ENCODE results near the gene PAQR8.
A peak's percentile ranks its signal among the peaks of the same experiment; 100 is the strongest.
"Not testable (repeated sequence)": the region's sequence is repeated elsewhere in the genome, so short reads cannot be mapped to it uniquely, and the experiment has no call there.

PAQR8 gene

DNA sequence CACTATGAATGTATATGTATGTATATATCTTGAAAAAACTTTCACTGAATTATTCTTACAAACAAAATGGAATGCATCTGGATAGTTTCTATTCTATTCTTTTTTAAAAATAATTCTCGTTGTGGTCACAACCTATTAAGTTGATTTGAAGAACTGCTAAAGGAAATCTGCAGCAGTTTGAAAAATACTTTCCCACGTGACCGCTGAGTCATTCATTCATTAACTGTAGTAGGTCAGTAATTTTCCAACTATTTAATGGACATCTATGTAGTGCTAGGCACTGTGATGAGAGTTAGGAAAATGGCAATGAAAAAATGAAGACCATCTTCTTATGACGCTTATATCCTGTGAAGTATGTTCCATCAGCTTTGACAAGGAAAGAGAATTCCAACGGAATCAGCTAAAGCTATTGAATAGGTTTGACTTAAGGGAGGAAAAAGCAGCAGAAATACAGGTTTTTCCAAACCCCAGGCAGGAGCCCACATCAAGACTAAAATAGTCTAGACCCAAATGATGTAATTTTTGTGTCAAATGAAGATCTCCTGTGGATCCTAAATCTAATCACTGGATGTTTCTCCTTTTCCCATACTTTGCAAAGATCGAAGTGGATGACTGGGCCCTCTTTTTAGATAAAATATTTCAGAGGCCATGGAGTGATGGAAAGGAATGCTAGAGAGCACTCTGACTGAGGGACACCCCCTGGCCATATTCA, 54.1 kb downstream of the PAQR8 start:
- no peak for DNase-seq

DNA sequence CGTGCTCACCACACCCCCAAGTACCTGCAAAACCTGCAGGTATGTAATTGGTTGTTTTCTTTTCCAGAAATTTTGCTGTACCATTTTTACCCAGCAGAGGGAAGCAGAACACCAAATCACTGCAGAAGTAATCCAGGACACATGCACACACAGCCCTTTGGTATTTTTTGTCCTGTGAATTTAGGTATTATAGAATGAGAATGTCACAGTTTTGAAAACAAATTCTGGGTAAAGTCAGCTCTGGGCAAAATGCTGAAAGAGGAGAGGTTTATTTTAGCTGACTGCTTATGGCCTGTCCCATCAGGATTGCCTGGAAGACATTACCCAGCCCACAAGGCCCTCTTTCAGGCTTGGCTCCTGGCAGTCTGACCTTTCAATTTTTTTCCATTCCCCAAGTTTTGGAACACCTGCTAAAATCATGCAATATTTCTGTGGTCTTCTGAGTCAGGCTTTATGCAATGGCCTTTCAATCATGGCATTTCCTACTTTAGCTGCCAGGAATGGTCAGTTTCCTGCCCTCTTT, 54.7 kb downstream of the PAQR8 start:
- DNase-seq: peak; percentile 38

- DNase-seq: no peak
These were observed 55.7 kb downstream of the PAQR8 start for GRCh38 chr6:52417675-52418111.

- no peak for DNase-seq
These were observed 56.7 kb downstream of the PAQR8 start for GRCh38 chr6:52418606-52419005.

GRCh38 chr6:52419809-52420667, 58.1 kb downstream of the PAQR8 start, which contains the start of gene EFHC1:
EFHC1 (plus strand) TSS chr6:52420342; CDS start chr6:52420411, 69 bp downstream.
- DNase-seq: peak; percentile 89

DNA sequence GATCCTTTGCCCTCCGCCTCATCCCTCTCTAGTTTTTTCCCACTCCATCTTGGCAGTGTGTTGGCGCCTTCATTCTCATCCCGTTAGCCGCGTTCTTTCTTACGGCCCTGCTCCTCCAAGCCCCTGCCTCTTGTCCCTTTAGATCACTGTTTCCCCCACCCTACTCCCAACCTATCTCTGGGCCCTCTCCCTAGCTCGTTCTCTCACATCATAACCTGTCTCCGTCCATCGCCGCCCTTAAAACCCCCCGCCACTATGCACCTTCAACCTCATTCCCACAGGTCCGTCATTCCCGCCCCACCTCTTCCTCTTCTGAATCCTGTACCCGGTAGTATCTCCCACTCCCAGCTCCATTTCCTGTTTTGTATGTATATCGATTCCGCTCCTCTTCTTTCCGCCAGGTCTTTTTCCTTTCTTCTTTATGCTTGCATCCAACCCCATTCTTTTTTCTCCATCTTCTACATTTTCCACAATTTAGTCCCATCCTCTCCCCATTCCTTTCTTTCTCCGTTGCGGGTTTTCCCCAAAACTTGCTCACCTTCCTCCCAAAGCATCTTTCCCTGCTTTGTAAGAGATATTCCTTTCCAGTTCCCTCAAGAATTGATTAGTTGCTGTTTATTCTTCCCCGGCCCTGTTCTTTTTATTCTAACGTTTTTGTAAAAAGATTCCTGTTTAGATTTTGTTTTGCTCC, 58.9 kb downstream of the PAQR8 start:
- DNase-seq: peak; percentile 42

GRCh38 chr6:52422156-52422555, 60.2 kb downstream of the PAQR8 start:
- no peak for DNase-seq

DNA sequence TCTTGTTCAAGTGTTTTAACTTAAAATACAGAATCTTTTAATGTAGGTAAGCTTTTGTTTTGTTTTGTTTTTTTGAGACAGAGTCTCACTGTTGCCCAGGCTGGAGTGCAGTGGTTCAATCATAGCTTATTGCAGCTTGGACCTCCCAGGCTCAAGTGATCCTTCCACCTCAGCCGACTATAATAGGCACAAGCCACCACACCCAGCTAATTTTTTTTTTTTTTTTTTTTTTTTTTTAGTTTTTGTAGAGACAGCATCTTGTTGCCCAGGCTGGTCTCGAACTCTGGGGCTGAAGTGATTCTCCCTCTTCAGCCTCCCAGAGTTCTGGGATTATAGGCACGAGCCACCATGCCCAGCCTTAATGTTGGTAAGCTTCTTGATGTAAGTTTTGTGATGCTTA, 61.5 kb downstream of the PAQR8 start:
- DNase-seq: no peak

DNA sequence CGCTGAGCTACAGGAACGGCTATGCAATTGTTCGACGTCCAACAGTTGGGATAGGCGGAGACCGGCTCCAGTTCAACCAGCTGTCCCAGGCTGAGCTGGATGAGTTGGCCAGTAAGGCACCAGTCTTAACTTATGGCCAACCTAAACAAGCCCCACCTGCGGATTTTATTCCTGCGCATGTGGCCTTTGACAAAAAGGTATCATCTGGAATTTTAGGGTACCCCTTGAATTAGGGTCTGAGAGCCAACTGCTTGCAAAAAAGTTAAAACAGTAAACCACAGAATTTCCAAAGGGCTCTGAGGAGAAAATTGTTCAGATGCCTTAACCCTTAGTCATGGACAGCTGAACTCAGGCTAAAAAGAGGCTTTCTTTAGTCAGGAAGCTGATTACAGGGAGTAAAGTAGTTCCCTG, 62.0 kb downstream of the PAQR8 start:
- no peak for DNase-seq

- no peak for DNase-seq
These were observed 62.6 kb downstream of the PAQR8 start for GRCh38 chr6:52424513-52424912.

GRCh38 chr6:52426667-52427066, 64.7 kb downstream of the PAQR8 start:
- no peak for DNase-seq

- DNase-seq: not testable (repeated sequence)
These were observed 71.3 kb downstream of the PAQR8 start for GRCh38 chr6:52433294-52433693.

DNA sequence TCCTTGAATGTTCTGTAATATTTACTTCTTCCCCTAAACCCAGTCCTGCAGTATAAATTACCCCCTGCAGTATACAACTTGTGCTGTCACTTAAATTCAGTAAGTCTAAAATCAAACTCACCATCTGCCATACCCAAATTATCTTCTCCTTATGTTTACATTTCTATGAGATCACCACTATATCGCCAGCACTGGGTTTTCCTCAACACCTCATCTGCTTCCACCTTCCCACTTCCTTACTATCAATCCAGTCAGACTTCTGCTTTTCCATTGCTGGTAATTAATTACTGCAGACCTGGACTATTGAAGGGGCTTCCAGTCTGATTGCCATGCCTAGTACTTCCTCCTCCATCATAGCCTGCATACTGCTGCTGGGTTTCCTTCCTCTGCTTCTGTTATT, 73.4 kb downstream of the PAQR8 start:
- DNase-seq: no peak

GRCh38 chr6:52438926-52439325, 77.0 kb downstream of the PAQR8 start:
- no peak for DNase-seq

DNA sequence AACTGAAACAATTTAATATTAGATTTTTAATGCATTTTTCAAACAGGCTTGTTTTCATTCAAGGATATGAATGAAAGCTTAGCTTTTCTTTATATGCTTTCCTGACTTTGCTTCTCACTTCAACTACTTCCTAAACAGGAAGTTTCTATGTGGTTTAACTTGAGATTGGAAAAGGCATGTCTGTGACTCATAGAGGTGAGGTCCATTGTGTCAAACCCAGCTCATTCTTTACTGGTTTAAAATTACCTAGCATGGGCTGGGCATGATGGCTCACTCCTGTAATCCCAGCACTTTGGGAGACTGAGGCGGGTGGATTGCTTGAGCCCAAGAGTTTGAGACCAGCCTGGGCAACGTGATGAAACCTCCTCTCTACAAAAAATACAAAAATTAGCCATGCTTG, 92.6 kb downstream of the PAQR8 start:
- no peak for DNase-seq

GRCh38 chr6:52457096-52457495, 95.1 kb downstream of the PAQR8 start:
- no peak for DNase-seq
